B cell (primary cell): Measurements from ENCODE around the gene PAQR5. TPM values are rescaled to one million over a fixed set of nuclear protein-coding genes. Genes with fewer than 3 reads are reported as not detected.

Experiments
- ATAC-seq: fragments of 200-7000 bp; cut with Tn5 transposase; one replicate; pipeline ENCODE4 v1.10.0; 2021; ENCODE audit warnings: low read depth, mild to moderate bottlenecking, moderate number of reproducible peaks, moderate library complexity
- CTCF ChIA-PET: fragments of 350-600 bp; sonication (Branson Sonifier 250); formaldehyde crosslinking; loops from one replicate; lab custom pipeline; 2021; ENCODE audit warnings: antibody characterized with exemption, inconsistent platforms; lab: Charles Lee
- POLR2A ChIA-PET: fragments of 350-600 bp; sonication (Branson Sonifier 250); formaldehyde crosslinking; loops from one replicate; lab custom pipeline; 2021; ENCODE audit warnings: antibody characterized with exemption; lab: Charles Lee
- DNase-seq: peaks from one replicate; pipeline ENCODE4 v3.0.0; 2013
- H2AFZ ChIP-seq: 2 replicates; pipeline ENCODE4 v1.6.1; 2012; ENCODE audit warnings: mild to moderate bottlenecking, low read depth, low read length; ENCODE audit not compliant: insufficient read depth, poor library complexity, severe bottlenecking
- H3K27ac ChIP-seq, 2 donors: 1 replicate in 1 of 2; 2 replicates in 1 of 2; pipeline ENCODE4 v1.5.1; 2012 to 2013; ENCODE audit warnings: low read length in 2 of 2, mild to moderate bottlenecking in 2 of 2, moderate library complexity in 1 of 2
- H3K27me3 ChIP-seq, 4 experiments: fragments of 200-600 bp in 1 of 4; sonication (generic) in 1 of 4; replicated peaks in 1 of 4; 1 replicate in 2 of 4; 2 replicates in 2 of 4; pipeline versions ENCODE4 v1.6.1 to v1.7.0; 2013 to 2016; ENCODE audit warnings: low read length in 3 of 4, mild to moderate bottlenecking in 2 of 4, mixed read lengths in 1 of 4, moderate library complexity in 1 of 4; ENCODE audit not compliant: insufficient read depth in 4 of 4, control insufficient read depth in 3 of 4; ENCODE audit errors: control extremely low read depth in 1 of 4
- H3K36me3 ChIP-seq, 2 experiments: replicated peaks in 1 of 2; 1 replicate in 1 of 2; 2 replicates in 1 of 2; pipeline versions ENCODE4 v1.6.1 to v1.7.1; 2013; ENCODE audit warnings: low read length in 1 of 2; ENCODE audit not compliant: insufficient read depth in 2 of 2, control insufficient read depth in 1 of 2; ENCODE audit errors: control extremely low read depth in 1 of 2, extremely low read depth in 1 of 2
- H3K4me1 ChIP-seq, 2 donors: fragments of 200-600 bp in 1 of 2; sonication (generic) in 1 of 2; 1 replicate in 1 of 2; 2 replicates in 1 of 2; pipeline versions ENCODE4 v1.5.1 to v1.6.1; 2013 to 2017; ENCODE audit warnings: low read length in 2 of 2; ENCODE audit not compliant: control insufficient read depth in 2 of 2, insufficient read depth in 2 of 2
- H3K4me2 ChIP-seq: replicated peaks from 2 replicates; pipeline ENCODE3; 2012; ENCODE audit warnings: mild to moderate bottlenecking, low read depth, low read length; ENCODE audit not compliant: poor library complexity, severe bottlenecking
- H3K4me3 ChIP-seq, 5 experiments: fragments of 200-600 bp in 1 of 5; sonication (generic) in 1 of 5; 1 replicate in 3 of 5; 2 replicates in 2 of 5; pipeline versions ENCODE4 v1.5.1 to v1.7.0; 2011 to 2016; ENCODE audit warnings: low read length in 4 of 5, mild to moderate bottlenecking in 4 of 5, low read depth in 2 of 5, control low read depth in 1 of 5, moderate library complexity in 1 of 5; ENCODE audit not compliant: insufficient read depth in 1 of 5; ENCODE audit errors: control extremely low read depth in 1 of 5, extremely low read depth in 1 of 5
- H3K79me2 ChIP-seq: fragments of 200-600 bp; sonication (generic); one replicate; pipeline ENCODE4 v1.6.0; 2016; ENCODE audit warnings: low read length; ENCODE audit not compliant: control insufficient read depth, insufficient read depth
- H3K9ac ChIP-seq: fragments of 200-600 bp; sonication (generic); 2 replicates; pipeline ENCODE4 v1.6.1; 2017; ENCODE audit warnings: mild to moderate bottlenecking, low read length, moderate library complexity
- H3K9me3 ChIP-seq, 3 donors: one replicate each; pipeline versions ENCODE4 v1.6.1 to v1.7.1; 2013; ENCODE audit warnings: low read length in 2 of 3; ENCODE audit not compliant: control insufficient read depth in 2 of 3, insufficient read depth in 1 of 3; ENCODE audit errors: control extremely low read depth in 1 of 3
- H4K20me1 ChIP-seq: 2 replicates; pipeline ENCODE4 v1.6.0; 2012; ENCODE audit warnings: mild to moderate bottlenecking, low read length; ENCODE audit not compliant: insufficient read depth, control insufficient read depth, poor library complexity, severe bottlenecking
- H3K27ac Mint-ChIP-seq: one replicate; pipeline ENCODE4 v1.8.0; 2021; ENCODE audit warnings: mixed read lengths
- H3K27me3 Mint-ChIP-seq: one replicate; pipeline ENCODE4 v1.8.0; 2021; ENCODE audit warnings: mixed read lengths
- H3K4me1 Mint-ChIP-seq: one replicate; pipeline ENCODE4 v1.8.0; 2021; ENCODE audit warnings: mixed read lengths
- H3K4me3 Mint-ChIP-seq: one replicate; pipeline ENCODE4 v1.8.0; 2021; ENCODE audit warnings: mixed read lengths
- H3K9me3 Mint-ChIP-seq: one replicate; pipeline ENCODE4 v1.8.0; 2022; ENCODE audit warnings: mixed read lengths; ENCODE audit not compliant: insufficient read depth
- EZH2 ChIP-seq: IDR thresholded peaks from 2 replicates; pipeline ENCODE4 v1.6.1; 2012; ENCODE audit warnings: borderline replicate concordance, low read depth, mild to moderate bottlenecking, moderate library complexity, low read length; ENCODE audit not compliant: insufficient read depth, poor library complexity, severe bottlenecking
- WGBS: methylation state at CpG from one replicate; pipeline ENCODE4 v1.1.5; 2013; ENCODE audit warnings: missing lambda C conversion rate; ENCODE audit not compliant: insufficient coverage; 5-methylcytosine and 5-hydroxymethylcytosine counted together
- intact Hi-C: fragments of 100-400 bp; cut with micrococcal nuclease; formaldehyde crosslinking; loops from one replicate; pipeline ENCODE4 v1.10.0; 2022
- polyA plus RNA-seq: library from polyadenylated mRNA; depleted of rRNA; stranded (reverse); fragments of >200 nt; gene quantifications from 2 replicates; pipeline ENCODE4 v1.2.3, GENCODE V29; 2012
- total RNA-seq, 2 donors: library from RNA; stranded (reverse); fragments of 120-200 nt in 1 of 2; gene quantifications; 1 replicate in 1 of 2; 2 replicates in 1 of 2; pipeline versions ENCODE4 v1.2.3 to v1.2.4, GENCODE V29; 2013 to 2022
- TF ChIP-seq, protein P1 (sequence below): fragments of 200-600 bp; IDR thresholded peaks from one replicate; pipeline ENCODE4 v1.8.0; 2022; ENCODE audit warnings: antibody characterized with exemption, mild to moderate bottlenecking

The PAQR5 gene
- total and polyA plus RNA-seq, 2 donors (not counting 1 experiment from before 2014, with no cell fraction given): not detected

DNA sequence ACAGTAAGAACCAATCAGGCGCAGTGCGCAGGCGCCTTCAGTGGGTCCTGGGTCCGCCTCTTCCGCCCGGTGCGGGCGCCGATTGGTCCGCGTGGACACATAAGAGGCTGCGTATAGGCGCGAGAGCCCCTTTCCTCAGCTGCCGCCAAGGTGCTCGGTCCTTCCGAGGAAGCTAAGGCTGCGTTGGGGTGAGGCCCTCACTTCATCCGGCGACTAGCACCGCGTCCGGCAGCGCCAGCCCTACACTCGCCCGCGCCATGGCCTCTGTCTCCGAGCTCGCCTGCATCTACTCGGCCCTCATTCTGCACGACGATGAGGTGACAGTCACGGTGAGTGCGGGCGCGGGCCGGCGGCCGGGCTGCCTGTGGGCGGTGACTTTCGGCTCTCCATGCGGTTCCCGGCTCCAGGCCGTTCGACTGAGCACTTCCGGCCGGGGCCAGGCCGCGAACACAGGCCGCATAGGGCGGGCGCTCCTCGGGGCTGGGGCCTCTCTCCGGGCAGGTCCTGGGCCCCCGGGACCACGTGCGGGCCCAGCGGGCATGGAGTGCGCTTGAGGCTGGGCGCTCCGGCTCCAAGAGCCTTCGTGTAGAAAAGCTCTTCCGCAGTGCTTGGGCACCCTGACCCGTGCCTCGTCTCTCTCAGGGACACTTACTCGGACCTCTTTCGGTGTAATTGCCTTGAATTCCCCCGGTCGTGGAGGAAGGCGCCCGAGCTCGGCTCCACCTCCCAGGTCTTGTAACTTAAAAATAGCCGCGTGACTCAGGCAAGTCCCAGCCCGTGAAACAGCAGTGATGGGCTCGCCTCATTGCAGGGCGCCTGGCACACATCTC is 154.2 kb downstream of the PAQR5 start, which contains the start of gene RPLP1:
Gene RPLP1, plus strand, starts transcription at position 127 of the 830 bp plus-strand sequence. Its CDS starts 131 bp downstream, at position 258.
- Histone ChIP-seq H3K27me3 (no peaks in the 10 kb centered on the region), H3K9me3 (no peaks in the 10 kb centered on the region), H4K20me1 (peaks cover 40% of the 10 kb centered on the region), H3K79me2 (peaks cover 25% of the 10 kb centered on the region), H3K36me3 (peaks cover 0 to 35% of the 10 kb centered on the region in 2 experiments), H3K27ac (peak within 1 kb of the TSS; percentile 77 to 93), H3K4me3 (peak within 1 kb of the TSS; percentile 77 to 97 (median 88)), H2AFZ (peak within 1 kb of the TSS; percentile 100), H3K4me2 (peak within 1 kb of the TSS; percentile 80), H3K4me1 (peaks cover 26% of the 10 kb centered on the region in 2 donors), H3K9ac (peak within 1 kb of the TSS; percentile 97)
- POLR2A ChIA-PET: interaction anchor here (0.6 to 3.4 kb wide), 13 partner anchors 10 to 1378 kb away, joined by 3 to 30 read pairs (median 4); partner anchors contain the start of genes GLCE and KIF23
- CTCF ChIA-PET: interaction anchor here (0.7 to 5.3 kb wide), 5 partner anchors 10 to 658 kb away, joined by 3 to 42 read pairs (median 5); partner anchors contain the start of gene KIF23
- ATAC-seq (peak; percentile 91), DNase-seq (peak; percentile 97)
- Mint-ChIP-seq H3K9me3 (no peaks in the 10 kb centered on the region), H3K27me3 (no peaks in the 10 kb centered on the region), H3K27ac (peak within 1 kb of the TSS; percentile 100), H3K4me1 (peaks cover 43% of the 10 kb centered on the region), H3K4me3 (peak within 1 kb of the TSS; percentile 100)
- WGBS: under 1% methylated on average over 77 of the region's 77 CpGs
- intact Hi-C loops: loop anchor here (1.0 to 5.0 kb wide), 7 partner anchors 9 to 1310 kb away; partner anchors contain the start of genes GLCE, KIF23, TLE3 and UACA
- TF ChIP-seq, protein P1, sequence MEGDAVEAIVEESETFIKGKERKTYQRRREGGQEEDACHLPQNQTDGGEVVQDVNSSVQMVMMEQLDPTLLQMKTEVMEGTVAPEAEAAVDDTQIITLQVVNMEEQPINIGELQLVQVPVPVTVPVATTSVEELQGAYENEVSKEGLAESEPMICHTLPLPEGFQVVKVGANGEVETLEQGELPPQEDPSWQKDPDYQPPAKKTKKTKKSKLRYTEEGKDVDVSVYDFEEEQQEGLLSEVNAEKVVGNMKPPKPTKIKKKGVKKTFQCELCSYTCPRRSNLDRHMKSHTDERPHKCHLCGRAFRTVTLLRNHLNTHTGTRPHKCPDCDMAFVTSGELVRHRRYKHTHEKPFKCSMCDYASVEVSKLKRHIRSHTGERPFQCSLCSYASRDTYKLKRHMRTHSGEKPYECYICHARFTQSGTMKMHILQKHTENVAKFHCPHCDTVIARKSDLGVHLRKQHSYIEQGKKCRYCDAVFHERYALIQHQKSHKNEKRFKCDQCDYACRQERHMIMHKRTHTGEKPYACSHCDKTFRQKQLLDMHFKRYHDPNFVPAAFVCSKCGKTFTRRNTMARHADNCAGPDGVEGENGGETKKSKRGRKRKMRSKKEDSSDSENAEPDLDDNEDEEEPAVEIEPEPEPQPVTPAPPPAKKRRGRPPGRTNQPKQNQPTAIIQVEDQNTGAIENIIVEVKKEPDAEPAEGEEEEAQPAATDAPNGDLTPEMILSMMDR: no peak
- no peak for TF ChIP-seq EZH2
